HG03457 (cell line): Measurements from ENCODE around the gene MREG.

Source experiments
- ATAC-seq: cut with Tn5 transposase; IDR thresholded peaks from one replicate; pipeline ENCODE4 v1.9.1; 2021; ENCODE audit warnings: moderate number of reproducible peaks; ENCODE audit not compliant: unreplicated experiment

The MREG gene

GRCh38 chr2:216013080-216013909 lies at the start of gene MREG:
Gene MREG (minus strand): TSS chr2:216013551. CDS start chr2:216013327, 224 bp downstream.
- peak; percentile 39 for ATAC-seq

GRCh38 chr2:216059233-216059834 lies 46.0 kb upstream of the MREG start:
- no peak for ATAC-seq

- peak; percentile 89 for ATAC-seq
These were observed 44.4 kb upstream of the MREG start for GRCh38 chr2:216057688-216058193.

GRCh38 chr2:216056739-216057138 lies 43.4 kb upstream of the MREG start:
- no peak for ATAC-seq

GRCh38 chr2:216055680-216056079 lies 42.3 kb upstream of the MREG start:
- ATAC-seq = no peak

- no peak for ATAC-seq
These were observed 39.1 kb upstream of the MREG start for GRCh38 chr2:216052420-216052819.

GRCh38 chr2:216051350-216051749 lies 38.0 kb upstream of the MREG start:
- ATAC-seq = no peak

- ATAC-seq = no peak
These were observed 36.1 kb upstream of the MREG start for GRCh38 chr2:216049452-216049851.

- ATAC-seq = no peak
These were observed 34.0 kb upstream of the MREG start for GRCh38 chr2:216047397-216047796.

- peak; percentile 90 for ATAC-seq
These were observed 31.6 kb upstream of the MREG start for GRCh38 chr2:216044883-216045486.

GRCh38 chr2:216043949-216044348 lies 30.6 kb upstream of the MREG start:
- ATAC-seq = no peak

- no peak for ATAC-seq
These were observed 28.1 kb upstream of the MREG start for GRCh38 chr2:216041438-216041837.

GRCh38 chr2:216039918-216040317 lies 26.6 kb upstream of the MREG start:
- no peak for ATAC-seq

- ATAC-seq = no peak
These were observed 20.7 kb upstream of the MREG start for GRCh38 chr2:216034065-216034464.

- ATAC-seq = no peak
These were observed 20.1 kb upstream of the MREG start for GRCh38 chr2:216033403-216033802.

- ATAC-seq = peak; percentile 80
These were observed 18.8 kb upstream of the MREG start for GRCh38 chr2:216031960-216032689.

GRCh38 chr2:216030216-216030615 lies 16.9 kb upstream of the MREG start:
- no peak for ATAC-seq

- no peak for ATAC-seq
These were observed 16.2 kb upstream of the MREG start for GRCh38 chr2:216029416-216030129.

- no peak for ATAC-seq
These were observed 11.5 kb upstream of the MREG start for GRCh38 chr2:216024779-216025336.

GRCh38 chr2:216023055-216023648 lies 9.8 kb upstream of the MREG start:
- ATAC-seq = peak; percentile 71
